RCC 7860 (cell line): ENCODE measurements around the gene ALG9.
A peak's percentile ranks its signal among the peaks of the same experiment; 100 is the strongest.

Source experiments
- DNase-seq: peaks from one replicate; pipeline ENCODE4 v3.0.0-alpha.2; 2015; ENCODE audit warnings: low spot score
- FAIRE-seq: peaks from 2 replicates; lab custom pipeline; 2012; peaks lifted over from hg19 to GRCh38; lab: Jason Lieb, UNC

Gene ALG9, protein sequence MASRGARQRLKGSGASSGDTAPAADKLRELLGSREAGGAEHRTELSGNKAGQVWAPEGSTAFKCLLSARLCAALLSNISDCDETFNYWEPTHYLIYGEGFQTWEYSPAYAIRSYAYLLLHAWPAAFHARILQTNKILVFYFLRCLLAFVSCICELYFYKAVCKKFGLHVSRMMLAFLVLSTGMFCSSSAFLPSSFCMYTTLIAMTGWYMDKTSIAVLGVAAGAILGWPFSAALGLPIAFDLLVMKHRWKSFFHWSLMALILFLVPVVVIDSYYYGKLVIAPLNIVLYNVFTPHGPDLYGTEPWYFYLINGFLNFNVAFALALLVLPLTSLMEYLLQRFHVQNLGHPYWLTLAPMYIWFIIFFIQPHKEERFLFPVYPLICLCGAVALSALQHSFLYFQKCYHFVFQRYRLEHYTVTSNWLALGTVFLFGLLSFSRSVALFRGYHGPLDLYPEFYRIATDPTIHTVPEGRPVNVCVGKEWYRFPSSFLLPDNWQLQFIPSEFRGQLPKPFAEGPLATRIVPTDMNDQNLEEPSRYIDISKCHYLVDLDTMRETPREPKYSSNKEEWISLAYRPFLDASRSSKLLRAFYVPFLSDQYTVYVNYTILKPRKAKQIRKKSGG

DNA sequence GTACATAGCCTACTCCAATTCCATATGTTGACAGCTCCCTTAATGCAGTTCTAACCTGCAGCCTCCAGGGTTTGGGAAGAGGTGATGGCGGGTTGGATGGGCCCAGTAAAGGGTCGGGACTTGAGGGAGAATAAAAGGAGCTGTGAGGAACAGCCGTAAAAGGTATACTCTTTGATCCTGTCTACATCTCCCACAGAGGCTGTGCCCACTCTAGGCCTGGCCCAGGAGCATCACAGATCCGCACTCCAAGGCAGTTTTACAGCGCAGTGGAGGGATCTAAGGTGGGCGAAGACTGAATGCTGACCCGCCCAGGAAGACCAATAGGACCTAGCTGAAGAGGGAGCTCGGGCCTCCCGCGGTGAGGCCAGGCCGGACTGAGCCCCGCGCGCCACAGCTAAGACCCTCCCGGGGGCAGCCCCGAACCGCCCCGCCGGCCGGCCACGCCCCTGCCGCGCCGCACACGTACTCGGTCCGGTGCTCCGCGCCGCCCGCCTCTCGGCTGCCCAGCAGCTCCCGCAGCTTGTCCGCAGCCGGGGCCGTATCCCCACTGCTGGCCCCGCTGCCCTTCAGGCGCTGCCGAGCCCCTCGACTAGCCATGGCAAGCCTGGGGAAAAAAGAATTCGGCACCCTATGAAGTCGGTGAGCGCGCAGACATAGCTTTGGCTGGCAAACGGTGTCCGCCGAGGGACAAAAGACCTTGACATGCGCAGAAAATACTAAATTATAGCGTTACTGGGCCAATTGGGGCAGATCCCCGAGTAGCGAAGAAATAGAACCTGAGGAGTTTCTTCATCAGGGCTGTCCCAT, at the start of gene ALG9:
ALG9 (minus strand) TSS at position 696 of the 807 bp plus-strand sequence; CDS start at position 597, 99 bp downstream.
- peak; percentile 45 for DNase-seq
- no peak for FAIRE-seq

DNA sequence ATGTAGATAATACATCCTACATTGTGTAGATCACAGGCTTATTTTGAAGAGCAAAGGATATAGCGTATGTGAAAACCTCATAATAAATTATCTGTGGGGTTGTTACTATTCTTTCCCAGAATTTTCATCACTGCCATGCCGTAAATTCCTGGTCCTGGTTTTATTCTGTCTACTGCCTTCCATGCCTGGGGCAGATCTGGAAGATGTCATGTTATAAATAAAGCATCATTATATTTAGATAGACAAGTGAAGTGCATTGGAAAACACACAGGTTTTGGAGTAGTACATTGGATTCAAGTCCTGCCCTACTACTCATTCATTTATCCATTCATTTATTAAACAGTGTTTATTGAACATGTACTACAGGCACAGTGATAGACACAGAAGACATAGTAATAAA, 49.5 kb upstream of the ALG9 start:
- FAIRE-seq = no peak
- DNase-seq = no peak

DNA sequence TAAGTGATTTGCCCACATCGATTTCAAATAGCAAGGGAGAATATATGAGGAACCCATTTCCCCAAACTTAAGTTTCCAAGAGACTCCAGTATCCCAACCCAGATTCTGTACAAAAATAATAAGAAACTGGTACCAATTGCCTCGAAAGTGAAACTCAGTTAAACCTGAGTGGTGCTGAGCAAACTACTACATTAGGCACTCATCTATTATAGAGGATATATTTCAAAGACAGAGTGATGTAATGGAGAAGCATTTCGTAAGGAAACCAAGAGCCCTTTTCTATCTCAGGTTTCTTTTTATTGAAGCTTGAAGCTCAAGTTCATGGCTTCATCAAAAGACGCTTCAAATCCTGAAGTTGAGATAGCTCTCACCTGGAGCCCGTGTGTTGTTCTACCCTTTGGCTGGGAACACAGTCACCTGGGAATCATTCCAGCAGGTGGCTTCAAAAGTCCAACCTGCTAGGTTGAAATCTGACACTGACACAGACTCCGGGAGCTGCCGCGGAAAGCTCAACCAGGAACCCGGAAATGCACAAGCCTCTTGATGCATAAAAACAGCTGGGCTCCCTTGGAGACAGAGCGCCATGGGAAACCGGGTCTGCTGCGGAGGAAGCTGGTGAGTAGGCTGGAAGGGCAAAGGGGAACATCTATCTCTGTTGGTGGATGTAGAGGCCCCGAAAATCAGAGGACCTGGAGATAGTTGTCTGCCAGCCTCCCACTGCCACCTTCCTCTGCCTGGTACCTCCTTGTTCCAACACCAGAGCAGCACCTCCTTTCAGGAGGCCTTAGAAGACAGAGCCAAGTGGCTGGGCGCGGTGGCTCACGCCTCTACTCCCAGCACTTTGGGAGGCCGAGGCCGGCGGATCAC, 47.2 kb upstream of the ALG9 start, which contains the start of gene C11orf52:
C11orf52 (plus strand) TSS at position 524 of the 867 bp plus-strand sequence; CDS start at position 584, 60 bp downstream.
- no peak for FAIRE-seq
- DNase-seq = no peak

DNA sequence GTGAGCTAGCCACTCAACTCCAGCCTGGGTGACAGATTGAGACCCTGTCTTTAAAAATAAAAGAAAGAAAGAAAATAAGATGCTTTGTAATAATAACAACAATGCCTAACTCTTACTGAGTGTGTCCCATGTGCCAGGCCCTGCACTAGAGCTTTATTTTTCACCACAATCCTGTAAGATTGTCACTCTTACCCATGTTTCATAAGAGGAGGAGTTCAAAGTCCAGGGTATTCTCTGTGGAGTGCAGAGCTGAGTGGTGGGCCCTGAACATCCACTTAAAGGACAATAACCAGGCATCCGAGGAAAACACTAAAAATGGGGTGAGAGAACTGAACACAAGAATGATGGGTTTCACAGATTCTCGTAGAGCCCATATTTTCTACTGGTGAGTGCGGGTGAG, 46.4 kb upstream of the ALG9 start:
- DNase-seq = no peak
- no peak for FAIRE-seq

DNA sequence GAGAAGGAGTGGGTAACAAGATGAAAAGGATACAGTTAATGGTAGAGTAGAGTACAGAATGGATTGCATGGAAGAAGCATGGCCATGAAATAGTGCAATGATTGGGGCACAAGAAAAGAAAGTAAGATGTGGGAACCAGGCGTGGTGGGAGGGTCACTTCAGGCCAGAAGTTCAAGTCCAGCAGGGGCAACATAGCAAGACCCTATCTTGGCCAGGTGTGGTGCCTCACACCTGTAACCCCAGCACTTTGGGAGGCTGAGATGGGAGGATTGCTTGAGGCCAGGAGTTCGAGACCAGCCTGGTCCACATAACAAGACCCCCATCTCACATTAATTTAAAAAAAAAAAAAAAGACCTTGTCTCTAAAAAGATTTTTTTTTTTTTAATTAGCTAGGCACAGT, 45.9 kb upstream of the ALG9 start:
- DNase-seq (no peak), FAIRE-seq (no peak)

DNA sequence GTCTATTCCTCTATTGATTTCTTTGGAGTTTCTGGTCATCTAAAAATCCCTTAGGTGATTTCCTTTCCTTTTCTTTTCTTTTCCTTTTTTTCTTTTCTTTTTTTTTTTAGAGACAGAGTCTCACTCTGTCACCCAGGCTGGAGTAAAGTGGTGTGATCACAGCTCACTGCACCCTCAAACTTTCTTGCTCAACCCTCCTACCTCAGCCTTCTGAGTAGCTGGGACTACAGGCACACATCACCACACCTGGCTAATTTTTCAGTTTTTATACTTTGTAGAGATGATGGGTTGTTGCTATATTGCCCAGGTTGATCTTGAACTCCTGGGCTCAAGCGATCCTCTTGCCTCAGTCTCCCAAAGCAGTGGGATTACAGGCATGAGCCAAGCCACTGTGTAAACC, 45.4 kb upstream of the ALG9 start:
- FAIRE-seq (no peak), DNase-seq (no peak)

DNA sequence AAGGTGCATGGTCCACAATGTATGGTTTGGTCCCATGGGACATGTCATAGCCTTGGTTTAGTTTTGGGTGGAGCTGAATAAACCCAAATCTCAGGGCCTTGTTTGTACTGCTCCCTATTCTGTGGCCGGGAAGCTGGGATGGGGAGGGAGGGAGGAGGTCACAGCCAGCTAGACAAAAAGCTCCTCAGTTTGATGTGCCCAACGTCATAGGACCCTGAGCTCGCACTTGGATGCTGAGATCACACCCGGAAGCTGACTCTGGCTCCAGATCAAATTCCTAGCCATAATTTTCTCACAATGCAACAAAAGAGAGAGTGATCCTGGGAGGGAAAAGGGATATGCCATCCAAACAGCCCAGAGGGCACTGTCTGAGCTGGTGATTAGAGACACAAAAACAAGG, 42.6 kb upstream of the ALG9 start:
- no peak for DNase-seq
- FAIRE-seq = no peak

DNA sequence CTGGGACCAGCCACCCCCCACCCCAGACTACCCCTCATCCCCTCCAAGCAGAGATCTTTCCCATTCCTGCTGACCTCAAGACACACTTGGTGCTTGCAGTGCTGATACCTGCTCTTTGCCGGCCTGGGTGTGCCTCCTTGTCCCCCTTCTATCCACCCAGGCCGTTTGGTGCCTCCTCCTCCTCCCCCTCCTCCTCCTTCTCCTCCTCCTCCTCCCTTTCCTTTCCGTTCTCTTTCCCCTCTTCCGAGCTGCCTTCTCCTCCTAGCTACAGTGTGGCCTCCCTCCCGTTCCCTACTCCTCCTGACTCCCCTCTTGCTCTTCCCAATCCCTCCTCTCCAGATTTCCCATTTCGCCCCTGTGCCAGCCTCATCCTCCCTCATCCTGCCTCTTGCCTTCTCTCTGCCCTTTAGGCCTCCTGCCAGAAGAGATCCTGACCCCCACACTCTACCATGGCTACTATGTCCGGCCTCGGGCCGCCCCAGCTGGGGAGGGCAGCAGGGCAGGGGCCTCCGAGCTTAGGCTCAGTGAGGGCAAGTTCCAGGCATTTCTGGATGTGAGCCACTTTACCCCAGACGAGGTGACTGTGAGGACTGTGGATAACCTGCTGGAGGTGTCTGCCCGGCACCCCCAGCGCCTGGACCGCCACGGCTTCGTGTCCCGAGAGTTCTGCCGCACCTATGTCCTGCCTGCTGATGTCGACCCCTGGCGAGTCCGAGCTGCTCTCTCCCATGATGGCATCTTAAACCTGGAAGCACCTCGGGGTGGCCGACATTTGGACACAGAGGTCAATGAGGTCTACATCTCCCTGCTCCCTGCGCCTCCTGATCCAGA, 41.9 kb upstream of the ALG9 start:
- FAIRE-seq = no peak

DNA sequence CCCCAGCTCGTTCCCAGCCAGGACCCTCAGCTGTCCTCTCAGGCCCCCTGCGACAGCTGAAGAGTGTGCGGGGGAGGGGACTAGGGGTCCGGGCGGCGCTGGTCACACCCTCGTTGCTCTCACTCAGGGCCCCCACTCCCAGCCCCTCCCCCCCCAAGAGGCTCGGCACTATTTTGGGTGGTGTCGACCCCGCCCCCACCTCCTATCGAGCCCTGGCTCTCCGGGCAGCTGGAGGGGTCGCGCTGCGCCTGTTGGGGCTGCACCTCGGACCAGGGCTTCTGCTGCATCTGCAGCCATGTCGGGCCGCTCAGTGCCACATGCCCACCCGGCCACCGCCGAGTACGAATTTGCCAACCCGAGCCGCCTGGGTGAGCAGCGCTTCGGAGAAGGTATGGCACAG, 41.2 kb upstream of the ALG9 start, which contains the start of gene HSPB2:
HSPB2 (plus strand) TSS at position 200 of the 400 bp plus-strand sequence; CDS start at position 296, 96 bp downstream.
- DNase-seq = no peak
- FAIRE-seq = no peak

More for the DNA sequence above, 41.9 kb upstream of the ALG9 start:
- no peak for DNase-seq

DNA sequence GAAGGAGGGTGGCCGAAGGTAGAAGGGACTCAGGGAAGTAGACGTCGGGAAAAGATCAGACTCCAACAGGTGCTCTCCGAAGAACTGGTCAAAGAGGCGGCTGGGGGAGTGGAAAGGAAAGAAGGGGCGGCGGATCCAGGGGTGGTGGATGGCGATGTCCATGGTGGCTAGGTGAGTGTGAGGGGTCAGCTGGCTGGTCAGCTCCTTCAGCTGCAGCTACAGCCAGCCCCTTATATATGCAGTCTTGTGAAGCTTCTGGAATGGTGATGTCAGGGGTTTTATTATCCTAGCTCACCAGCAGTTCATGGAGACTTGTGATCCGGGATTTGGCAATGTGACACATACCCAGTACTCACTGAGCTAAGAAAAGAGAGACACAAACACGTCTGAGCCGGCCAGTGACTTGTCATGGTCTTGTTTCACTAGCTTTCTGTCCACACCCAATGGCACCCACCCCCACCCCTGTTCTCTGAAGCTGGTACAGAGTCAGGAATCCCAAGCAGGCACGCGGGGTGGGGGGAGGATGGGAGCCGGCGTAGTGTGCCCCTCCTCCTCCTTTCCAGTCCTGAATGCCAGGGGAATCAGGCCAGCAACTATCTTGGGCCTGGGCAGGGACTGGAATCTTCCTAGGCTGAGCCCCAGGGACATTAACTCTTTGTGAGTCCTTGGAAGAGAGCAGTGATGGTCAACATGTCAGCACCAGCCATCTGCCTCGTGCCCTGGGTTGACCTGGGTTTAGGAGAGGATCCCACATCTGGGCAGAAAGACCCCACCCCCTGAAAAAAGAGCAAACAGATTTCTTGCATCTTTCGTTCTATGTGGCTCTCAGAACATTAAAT, 40.4 kb upstream of the ALG9 start, which contains the start of gene CRYAB:
CRYAB (minus strand) TSS at position 208 of the 839 bp plus-strand sequence; CDS start at position 162, 46 bp downstream.
- peak; percentile 47 for DNase-seq
- FAIRE-seq = no peak

DNA sequence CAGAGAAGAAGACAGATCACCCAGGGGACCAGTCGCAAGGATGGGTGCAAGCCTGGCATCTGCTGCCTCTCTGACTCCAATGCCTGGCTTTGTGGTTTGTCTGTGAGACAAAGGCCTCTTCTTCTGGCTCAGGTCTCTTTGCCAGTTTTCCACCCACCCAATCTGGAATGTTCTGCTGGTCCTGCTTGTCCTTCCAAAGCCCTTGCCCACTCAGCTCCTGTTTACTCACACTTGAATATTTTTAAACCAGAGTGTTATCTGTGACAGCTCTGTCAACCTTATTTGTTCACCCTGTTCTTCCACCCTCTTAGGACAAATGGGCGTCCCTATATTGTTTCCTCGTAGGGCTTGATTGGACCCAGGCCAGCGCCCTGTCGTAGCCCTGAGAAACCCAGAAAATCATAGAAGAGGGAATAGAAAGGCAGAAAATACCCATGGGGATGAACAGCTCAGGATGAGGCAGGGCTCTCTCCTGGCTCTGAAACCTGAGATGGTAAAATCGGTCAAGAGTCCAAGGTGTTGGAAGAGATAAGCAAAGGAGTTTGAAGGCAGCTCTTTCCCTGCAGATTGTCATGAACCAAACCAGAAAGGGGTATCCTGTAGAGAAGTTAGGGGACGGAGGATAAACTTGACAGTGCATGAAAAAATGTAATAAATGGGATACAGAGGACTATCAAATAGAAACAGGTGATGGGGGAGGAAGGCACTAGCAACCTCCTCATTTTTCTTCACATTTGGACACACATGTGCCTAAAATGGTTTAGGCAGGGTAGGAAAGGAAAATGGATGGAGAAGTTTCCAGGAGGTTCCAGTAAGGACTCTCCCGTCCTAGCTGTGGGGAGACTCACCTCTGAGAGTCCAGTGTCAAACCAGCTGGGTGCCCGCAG, 39.5 kb upstream of the ALG9 start:
- DNase-seq = no peak

DNA sequence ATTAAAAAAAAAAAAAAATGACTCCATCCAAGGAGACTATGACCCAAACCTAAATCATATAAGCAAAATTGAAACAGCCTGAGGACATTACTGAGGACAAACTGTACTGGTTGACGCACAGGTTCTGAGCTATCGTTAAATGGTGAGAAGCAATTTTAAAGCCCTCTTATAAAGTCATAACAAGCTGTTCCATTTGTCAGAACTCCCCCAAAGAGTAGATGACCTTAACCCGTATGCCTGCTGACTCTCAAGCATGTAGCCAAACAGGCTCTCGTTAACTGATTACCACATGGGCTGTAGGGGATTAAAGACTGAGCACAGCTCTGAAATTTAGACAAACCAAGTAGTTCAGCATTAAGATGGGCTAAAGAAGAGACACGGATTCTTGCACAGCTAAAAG, 38.0 kb upstream of the ALG9 start:
- no peak for DNase-seq
- FAIRE-seq = no peak

More for the DNA sequence above, 39.5 kb upstream of the ALG9 start:
- no peak for FAIRE-seq

DNA sequence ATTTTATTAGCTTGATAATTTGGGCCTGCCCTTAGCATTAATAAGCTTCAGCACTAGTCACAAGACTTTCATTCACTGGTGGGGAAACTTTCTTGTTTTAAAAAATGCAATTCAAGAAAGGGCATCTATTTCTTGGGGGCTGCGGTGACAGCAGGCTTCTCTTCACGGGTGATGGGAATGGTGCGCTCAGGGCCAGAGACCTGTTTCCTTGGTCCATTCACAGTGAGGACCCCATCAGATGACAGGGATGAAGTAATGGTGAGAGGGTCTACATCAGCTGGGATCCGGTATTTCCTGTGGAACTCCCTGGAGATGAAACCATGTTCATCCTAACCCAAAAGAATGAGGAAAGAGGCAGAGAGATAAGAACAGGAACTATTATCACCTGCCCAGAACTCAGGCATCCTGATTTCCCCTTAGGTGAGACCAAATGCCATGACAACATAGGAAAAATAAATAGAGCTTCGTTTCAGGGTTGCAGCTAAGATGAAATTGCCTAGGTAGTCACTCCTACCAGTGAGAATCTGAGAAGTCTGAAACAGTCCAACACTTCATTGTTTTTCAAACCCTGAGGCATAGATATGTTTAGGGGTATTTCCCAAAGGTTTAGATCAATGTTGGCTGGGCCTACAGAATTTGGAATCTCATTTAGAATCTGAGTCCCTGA, 37.4 kb upstream of the ALG9 start:
- FAIRE-seq = no peak

DNA sequence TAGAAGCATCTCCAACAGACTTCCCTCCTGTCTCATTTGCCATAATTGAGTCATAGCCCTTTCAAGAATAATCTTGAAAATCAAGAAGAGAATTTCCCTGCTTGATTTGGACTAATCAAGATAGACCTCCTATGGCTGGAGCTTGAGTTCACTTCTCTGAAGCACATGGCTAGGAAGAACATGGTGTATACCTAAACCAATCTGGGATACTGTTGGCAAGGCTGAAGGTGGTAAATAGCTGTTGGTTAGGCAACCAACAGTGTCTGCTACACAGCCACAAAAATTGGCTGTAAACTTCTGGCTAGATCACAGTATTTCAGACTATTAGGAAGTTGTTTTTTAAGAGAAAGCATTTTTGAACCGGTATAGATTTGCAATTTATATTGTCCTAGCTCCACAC, 35.3 kb upstream of the ALG9 start:
- FAIRE-seq = no peak
- no peak for DNase-seq

More for the DNA sequence above, 37.4 kb upstream of the ALG9 start:
- DNase-seq = no peak

DNA sequence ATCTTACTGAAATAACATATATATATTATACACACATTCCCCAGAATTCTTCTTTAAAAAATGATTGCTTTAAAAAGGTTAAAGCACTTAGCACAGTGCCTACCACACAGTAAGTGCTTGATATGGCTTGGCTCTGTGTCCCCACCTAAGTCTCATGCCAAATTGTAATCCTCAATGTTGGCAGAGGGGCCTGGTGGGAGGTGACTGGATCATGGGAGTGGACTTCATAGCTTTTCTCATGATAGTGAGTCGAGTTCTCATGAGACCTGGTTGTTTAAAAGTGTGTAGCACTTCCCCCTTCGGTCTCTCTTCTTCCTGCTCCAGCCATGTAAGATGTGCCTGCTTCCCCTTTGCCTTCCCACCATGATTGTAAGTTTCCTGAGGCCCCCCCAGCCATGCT, 34.0 kb upstream of the ALG9 start:
- FAIRE-seq (no peak), DNase-seq (no peak)

DNA sequence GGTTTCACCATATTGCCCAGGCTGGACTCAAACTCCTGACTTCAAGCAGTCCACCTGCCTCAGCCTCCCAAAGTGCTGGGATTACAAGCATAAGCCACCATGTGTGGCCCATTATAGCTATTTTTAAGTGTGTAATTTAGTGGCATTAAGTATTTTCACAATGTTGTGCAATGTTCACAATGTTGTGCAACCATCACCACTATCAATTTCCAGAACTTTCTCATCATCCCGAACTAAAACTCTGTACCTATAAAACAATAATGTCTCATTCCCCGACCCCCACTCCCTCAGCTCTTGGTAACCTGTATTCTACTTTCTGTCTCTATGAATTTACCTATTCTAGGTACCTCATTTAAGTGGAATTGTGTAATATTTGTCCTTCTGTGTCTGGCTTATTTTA, 15.5 kb upstream of the ALG9 start:
- no peak for FAIRE-seq
- no peak for DNase-seq

DNA sequence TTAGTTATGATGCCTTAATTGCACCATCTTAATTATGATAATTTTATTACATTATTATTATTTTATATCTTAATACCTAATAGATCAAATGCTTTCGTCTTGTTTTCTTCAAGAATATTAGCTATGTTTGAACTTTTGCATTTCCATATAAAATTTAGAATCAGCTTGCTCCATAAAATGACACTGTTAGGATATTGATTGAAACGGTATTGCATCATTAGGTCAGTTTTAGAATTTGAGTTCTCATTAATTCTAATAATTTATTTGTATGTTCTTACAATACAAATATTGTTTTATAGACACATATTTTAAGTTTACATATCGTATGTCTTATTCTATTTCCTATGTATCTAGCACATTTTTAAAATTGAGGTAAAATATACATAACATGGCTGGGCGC, 14.7 kb upstream of the ALG9 start:
- DNase-seq (no peak), FAIRE-seq (no peak)
